Measurements from ENCODE around the gene CPE.
"Not testable (repeated sequence)": the region's sequence is repeated elsewhere in the genome, so short reads cannot be mapped to it uniquely, and the experiment has no call there.

The CPE gene

DNA sequence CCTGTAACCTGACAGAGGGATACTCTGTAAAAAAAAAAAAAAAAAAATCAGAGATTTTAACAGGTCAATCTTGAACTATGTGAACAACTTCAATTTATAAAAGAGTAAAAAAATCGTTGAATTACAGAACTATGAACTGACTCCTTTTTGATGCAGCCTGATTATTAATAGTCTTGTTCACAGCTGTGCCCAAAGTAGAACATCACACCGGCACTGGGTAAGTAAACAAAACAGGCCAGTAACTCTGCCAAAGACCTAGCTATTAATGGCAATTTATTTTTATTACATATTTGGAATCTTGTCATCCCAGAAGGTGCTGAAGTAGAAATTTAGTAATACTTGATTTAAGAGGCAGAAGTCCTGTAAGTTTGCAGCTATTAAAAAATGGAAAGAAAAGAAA lies 31.4 kb downstream of the CPE start:
- DNase-seq: no peak

DNA sequence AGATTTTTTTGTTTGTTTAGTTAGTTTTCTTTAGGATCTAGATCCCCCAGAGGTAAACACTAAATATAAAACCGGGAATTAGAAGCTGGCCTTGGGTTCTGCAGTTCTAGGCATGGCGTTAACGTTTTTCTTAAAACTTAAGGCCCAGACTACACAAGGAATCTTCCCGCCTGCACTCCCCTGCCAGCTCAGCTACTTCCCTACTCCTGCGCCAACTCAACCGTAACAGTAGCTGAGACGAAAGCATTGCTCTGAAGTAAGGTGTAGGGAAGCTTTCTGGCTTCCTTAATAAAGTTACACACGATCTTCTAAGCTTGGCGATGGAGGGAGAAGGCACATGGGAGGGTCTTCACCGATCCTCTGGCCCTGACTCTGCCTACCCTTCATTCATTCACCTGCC lies 37.1 kb downstream of the CPE start:
- DNase-seq: no peak

DNA sequence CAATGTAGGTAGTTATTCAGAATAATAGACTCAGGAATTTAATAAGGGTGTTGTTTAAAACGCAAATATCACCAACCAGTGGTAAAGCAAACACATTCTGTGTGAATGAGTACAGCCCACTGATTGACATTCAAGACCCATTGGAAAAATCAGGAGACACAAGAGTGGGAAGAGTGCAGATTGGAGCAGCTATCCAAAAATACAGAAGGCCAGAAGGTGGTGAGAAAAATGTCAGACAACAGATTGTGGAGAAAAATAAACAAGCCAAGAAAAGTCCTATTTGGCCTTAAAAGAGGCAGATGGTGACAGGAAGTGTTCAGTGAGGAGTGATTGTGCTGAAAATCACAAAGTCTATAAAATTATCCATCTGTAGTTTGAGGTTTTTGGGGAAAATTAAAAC lies 39.3 kb downstream of the CPE start:
- DNase-seq: no peak

DNA sequence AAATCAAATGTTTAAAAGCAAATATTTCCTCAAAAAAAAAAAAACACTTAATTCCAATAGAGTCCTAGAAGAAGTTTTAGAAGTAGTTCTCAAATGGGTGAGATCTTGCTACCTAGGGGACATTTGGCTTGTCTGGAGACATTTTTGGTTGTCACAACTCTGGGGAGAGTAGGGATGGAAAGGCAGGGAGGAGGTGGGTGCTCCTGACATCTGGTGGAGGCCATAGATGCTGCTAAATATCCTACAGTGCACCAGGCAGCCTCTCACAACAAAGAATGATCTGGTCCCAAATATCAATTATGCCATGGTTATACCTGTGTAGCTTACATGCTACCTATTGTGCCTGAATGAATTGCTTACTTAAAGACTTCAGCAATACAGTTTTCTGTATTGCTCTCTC lies 46.8 kb downstream of the CPE start:
- DNase-seq: no peak

DNA sequence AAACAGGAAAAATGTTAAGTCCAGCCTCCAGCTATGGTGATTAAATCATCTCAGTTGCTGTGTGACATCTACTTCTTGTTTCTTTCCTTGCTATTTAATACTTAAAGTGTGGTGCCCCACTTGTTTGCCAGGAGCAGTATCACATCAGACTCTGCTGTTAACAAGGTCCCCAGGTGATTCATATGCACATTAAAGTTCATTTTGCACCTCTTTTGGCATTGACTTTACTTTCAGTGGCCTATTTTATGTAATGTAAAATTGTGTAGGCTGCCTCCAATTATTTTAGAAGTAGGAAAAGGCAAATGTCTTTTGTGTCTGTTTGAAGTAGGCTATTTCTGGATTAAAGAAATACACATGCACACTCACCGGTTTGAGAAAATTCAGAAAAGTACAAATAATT lies 47.5 kb downstream of the CPE start:
- DNase-seq: no peak

DNA sequence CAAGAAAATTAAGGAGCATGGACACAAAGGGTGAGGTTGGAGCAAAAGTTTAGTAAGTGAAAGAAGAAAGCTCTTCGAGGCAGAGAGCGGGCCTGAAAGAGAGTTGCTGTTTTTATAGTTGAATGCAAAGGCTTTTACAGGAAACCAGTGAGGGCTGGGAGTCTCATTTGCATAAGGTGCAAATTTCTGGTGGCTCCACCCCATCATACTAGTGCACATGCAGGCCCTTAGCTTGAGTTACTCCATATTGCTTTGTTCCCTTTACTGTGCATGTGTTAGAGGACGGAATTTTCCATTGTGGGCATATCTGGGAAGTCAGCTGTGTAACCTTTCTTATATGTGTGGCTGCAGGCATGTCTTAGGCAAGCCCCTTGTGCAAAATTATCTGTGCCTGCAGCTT lies 48.0 kb downstream of the CPE start:
- DNase-seq: no peak

DNA sequence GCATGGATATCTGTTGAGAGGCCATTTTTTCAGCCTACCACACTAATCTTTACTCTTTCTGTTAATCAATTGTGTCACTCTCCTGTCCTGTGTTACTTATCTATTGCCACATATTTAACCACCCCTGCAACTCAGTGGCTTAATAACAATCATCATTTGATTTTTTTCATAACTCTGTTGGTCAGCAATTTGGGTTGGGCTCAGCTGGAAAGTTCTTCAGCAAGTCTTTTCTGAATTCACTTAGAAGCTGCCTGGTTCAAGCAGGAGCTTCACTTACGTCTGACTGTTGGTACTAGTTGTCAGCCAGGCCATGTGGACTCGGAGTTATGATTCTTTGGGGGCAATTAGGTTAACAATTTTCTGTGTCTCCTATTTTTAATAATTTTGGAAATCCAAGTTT lies 50.1 kb downstream of the CPE start:
- DNase-seq: no peak

DNA sequence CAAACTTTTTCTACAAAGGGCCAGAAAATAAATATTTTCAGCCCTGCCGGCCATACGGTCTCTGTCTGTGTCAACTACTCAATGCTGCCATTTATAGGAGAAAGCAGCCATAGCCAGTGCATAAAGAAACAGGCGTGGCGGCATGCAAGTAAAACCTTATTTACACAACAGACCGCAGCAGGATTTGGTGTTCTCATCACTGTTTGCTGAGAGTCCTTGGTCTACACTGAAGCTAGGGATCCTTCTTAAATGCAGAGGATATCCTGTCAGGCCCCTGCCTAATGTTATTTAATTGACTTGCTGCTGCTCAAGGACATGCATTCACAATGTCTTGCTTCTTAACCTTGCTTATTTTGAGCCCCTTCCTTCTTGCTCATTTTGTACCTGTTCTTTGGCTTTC lies 54.7 kb downstream of the CPE start:
- DNase-seq: no peak

DNA sequence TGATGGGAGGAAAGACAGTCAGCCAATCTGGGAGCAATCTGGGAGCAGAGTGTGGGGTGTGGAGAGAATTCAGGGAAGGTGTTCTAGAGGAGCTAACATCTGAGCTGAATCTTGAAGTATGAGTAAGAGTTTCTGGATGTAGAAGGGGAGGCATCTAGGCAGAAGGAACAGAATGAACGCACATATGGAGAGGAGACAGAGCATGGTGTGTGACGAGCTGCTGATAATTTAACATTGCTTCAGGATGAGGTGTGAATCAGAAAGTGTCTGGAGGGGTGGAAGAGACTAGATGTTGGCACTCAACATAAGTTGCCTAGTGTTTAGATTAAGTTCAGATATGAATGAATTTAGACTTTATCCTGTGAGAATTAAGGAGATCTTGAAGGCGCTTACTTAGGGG lies 58.9 kb downstream of the CPE start:
- no peak for DNase-seq

DNA sequence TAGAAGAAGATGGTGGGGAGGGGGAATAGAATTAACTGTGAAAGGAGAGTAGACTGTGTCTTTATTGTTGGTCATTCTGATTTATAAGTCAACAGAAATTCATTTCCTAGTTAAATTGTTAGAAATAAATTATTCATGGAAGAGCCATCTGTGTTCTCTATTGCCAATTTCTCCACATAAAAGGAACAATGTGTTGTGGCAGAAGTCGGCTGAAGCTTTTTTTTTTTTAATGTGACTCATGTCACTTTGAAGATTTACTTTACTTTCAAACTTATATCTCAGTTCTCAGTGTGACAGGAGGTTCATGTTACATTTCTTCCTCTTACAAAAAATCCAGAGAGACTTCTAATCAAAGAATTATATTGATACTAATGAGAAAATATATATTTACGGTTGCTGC lies 60.5 kb downstream of the CPE start:
- DNase-seq: no peak

DNA sequence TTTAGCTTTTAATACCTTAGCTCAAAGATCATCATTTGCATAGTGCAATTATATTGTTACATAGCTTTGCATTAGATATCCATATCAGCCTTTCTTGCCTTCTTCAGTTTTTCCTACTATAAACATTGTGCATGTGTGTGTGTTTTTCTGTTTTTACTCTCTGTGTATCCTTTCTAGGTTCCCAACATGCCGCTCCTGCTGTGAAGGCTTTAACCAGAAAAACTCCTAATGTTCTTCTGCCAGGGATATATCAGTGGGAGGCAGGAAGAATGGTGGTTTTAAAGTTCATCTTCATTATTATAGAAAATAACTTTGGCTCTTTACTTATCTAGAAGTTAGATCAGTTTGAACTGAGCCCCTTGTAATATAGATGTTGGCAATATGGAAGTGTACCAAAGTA lies 61.2 kb downstream of the CPE start:
- DNase-seq: no peak

DNA sequence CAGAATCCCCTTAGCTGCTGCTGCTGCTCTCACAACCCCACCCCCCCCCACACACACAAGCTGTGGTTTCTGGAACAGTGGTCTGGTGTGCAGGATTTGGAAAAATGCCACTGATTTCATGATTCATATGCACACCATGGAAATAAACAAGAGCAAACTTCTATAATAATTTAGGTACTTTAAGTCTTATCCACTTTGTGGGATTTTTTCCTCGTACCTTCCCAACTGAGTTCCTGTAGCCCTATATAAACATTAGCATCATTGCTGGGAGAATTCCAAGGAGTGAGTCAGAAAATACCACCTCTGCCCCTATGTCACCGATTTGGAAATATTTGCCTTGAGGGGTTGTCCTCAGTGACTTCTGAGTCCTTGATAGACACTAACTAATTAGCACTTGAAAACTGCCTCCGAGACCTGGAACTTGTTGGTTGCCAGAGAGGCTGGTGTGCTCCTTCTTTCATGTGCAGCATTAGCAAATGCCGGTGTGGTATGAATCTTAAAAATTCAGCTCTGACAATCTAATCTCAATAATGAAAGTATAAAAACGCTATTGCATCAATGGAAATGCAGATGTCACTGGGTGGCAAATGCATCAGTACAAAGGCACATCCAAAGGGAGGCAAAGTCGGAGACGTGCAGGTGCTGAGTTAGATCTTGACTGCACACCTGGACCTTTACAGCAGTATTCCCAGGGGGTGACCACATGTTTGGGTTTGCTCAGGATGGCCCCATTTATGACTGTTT lies 61.8 kb downstream of the CPE start:
- DNase-seq: no peak

DNA sequence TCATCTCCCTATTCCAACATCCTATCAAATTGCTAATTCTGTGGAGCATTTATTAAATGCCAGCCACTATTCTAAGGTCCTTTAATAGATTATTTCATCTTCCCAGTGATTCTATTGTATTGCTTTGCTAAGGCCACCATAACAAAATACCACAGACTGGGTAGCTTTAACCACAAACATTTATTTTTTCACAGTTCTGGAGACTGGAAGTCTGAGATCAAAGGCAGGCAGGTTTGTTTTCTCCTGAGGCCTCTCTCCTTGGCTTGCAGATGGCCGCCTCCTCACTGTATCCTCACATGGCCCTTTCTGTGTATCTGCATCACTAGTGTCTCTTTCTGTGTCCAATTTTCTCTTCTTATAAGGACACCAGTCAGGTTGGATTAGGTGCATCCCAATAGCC lies 64.5 kb downstream of the CPE start:
- no peak for DNase-seq

DNA sequence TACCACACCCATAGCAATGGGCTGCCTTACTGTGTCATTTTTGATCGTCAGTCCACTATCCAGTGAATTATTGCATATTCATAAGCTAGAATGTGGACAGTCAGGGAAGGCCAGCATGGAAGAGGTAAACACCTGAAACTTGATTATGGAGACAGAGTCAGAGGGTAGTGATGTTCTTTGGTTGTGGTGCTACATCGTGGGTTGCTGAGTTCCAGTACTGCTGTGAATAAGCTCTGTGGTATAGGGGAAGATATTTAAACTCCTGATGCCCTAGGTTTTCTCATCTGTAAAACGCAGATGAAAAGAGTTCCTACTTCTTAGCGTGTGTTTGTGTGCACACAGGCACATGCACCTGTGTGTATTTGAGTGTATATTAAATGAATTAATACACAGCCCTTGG lies 69.9 kb downstream of the CPE start:
- DNase-seq: no peak

DNA sequence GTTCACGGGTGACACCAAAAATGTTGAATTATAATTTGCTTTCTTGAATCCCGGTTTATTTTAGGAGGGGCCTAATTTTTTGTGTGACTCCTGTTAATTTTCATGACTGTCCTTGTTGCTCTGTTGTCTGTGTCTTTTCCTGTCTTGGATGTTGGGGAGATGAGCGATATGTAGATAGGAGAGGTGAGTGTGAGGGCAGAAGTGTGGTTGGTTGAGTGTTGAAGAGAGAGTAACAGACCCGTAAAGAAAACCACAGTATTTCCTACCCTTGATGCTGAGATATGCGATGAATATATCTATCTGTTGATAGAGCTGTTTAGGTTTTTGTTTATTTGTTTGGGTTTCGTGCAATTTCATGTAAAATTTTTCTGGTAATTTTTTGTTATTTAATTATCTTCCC lies 70.5 kb downstream of the CPE start:
- peak; percentile 8 for DNase-seq

DNA sequence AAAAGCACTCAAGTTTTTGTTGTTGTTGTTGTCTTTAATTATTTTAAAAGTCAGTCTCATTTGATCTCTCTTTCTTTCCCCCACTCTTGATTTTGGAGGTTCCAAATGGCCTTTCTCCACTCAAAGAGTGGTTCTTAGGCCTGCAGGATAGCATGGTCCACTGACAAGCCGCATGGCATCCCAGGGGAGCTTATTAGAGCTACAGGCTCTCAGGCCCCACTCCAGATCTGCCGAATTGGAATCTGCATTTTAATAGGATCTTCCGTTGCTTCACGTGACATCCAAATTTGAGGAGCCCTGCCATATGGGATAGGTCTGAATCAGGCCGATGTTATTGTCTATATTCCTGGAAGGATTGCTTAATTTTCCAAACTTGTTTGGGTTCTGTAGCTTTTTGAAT lies 72.1 kb downstream of the CPE start:
- no peak for DNase-seq

DNA sequence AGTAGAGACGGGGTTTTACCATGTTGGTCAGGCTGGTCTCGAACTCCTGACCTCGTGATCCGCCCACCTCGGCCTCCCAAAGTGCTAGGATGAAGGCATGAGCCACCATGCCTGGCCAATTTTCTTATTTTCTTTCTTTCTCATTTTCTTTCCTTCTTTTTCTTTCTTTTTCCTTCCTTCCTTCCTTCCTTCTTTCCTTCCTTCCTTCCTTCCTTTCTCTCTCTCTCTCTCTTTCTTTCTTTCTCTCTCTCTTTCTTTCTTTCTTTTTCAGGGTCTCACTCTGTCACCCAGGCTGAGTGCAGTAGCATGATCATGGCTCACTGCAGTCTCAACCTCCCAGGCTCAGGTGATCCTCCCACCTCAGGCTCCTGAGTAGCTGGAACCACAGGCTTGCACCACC lies 74.3 kb downstream of the CPE start:
- DNase-seq: not testable (repeated sequence)

DNA sequence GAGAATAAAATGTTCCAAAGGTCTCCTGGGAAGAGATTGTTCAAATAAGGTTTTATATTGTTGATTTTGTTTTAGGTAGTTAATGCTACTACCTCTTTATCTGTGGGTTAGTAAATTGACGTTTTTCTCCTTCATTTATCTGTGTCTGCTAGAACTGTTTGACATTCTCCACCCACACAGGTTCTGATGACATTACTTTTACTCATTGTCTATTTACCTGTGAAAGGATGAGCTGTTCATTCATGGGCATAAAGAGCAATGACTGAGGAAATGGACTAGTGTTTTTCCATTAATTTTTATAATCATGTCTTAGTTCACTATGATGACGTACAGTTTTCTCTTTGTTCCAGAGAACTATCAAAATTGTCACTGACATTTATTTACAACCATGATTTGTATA lies 75.6 kb downstream of the CPE start:
- DNase-seq: no peak

DNA sequence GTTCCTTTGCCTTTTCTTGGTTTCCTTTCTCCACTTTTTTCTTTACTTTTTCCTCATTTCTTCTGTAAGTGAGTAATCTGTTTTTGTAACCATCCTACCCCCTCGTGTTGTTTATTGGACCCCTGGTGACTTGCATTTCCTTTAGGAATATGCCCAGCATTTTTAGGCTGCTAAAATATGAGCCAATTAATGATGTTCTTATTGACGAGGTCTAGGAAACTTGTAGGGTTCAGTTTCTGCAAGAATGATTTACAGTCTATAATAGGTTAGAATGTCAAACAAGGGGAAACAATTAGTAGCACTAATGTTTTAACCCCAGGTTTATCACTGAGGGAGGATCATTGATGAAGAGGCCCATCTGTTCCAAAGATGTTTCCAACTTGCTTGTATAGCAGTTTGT lies 79.0 kb downstream of the CPE start:
- DNase-seq: no peak

DNA sequence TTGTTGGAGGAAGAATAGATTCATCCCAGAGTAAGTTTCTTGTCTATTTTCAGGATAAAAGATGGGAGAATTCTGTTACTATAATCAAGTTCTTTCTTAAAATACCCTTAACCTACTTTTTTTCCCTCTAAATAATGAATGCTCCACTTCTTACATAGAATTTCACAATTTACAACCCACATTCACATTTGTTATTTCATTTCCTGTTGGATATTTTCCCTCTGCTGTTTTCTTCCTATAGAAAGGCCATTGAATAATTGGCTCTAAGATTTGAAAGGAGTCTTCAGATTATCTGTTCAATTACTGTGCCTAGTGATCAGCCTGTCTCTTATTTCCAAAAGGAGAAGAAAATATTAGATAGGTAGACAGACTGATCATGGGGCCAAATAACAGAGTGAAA lies 79.7 kb downstream of the CPE start:
- DNase-seq: no peak

DNA sequence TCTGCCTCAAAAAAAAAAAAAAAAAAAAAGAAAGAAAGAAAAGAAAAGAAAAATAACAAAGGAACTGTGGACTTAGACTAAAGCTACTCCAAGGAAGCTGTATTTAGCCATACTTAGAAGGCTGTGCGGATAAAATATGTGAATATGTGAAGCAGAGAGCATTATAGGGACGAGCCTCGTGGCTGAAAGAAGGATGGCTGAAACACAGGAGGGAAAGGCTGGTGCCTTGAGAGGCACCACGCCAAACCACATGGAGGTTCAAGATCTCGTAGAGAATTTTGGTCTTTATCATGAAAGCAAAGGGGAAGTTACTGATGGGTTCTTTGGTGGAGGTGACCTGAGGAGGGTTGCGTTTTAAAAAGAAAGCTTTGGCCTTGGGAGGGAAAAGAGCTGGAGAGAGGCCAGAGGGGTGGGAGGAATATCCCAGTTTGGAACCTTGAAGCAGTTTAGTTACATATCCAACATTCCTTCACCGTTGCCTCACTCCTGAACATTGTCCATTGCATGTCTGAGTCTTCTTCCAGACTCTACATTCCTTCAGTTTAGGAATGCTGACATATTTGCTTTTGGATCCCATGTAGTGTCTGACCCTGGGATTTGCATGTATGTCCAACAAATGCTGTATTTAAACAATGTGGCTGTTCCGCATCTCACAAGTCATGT lies 82.5 kb downstream of the CPE start:
- no peak for DNase-seq

DNA sequence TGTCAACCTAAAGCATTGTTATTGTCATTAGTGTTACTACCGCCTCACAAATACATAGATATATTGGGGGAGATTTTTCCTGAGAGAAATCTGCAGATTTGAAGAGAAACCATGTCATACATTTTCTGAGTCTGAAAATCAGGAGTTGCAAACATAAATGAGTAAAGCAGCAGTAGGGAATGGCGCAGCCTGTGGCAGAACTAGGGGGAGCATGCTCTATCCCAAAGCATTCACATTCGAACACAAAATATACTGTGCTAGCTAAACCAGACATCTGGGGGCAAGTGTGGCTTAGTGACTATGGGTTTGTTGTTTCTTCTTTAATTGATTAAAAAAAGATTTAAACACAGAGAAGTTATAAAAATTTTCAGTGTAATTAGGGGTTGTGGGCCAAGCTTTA lies 83.2 kb downstream of the CPE start:
- no peak for DNase-seq

DNA sequence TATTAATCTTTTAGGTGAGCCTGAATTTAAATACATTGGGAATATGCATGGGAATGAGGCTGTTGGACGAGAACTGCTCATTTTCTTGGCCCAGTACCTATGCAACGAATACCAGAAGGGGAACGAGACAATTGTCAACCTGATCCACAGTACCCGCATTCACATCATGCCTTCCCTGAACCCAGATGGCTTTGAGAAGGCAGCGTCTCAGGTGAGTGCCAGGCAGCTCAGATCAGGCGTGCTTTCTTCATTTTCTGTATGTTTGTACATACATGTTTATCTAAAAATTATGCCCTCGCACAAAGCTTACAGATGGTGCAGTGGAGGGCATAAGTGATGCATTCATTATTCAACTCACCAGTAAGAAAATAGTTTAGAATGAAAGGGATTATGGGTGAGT lies 85.6 kb downstream of the CPE start:
- DNase-seq: no peak

DNA sequence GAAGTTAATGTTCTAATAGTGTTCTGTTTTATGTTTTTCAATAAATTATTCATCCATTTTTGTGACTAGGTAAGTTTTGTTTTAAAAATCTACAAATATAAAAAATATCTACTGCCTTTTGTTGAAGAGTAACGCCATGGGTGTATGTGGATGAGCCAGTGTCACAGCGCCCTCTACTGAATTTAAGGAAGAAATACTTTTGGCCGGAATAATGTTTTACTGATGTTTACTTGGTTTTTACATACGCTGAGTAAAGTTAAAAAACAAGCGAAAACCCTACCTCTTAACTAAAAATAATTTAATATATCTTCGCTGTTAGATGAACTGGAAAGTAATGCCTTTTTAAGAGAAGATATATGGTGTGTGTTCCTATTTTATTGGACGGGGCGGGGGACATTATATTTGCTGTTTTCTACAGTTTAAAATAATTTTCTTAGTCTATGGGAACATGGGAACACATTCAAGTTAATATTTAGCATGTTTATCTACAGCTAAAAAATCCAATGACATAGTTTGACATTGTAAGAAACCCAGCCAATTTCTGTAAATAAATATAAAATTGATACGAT lies 86.1 kb downstream of the CPE start:
- DNase-seq: peak; percentile 40

DNA sequence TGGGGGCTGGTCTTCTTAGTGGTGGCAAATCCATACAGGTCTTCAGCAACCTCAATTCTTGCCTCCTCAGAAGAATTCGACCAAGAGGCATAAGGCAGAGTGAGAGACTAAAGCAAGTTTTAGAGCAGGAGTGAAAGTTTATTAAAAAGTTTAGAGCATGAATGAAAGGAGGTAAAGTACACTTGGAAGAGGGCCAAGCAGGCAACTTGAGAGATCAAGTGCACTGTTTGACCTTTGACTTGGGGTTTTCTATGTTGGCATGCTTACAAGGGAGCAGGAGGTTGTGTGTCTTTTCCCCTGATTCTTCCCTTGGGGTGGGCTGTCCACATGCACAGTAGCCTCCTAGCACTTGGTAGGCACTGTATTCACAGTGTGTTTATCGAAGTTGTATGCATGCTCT lies 91.2 kb downstream of the CPE start:
- DNase-seq: no peak

Data from activated CD4-positive, alpha-beta T cell treated with anti-CD3 and anti-CD28 coated beads, Interleukin-2, Interleukin-6, amounts not matched to agents 100 ng/mL and 50 ng/mL, durations not matched to agents 16 hours and 8 hours (primary cell).